ENCODE data around the gene ANKRD13C.

The ANKRD13C gene

DNA sequence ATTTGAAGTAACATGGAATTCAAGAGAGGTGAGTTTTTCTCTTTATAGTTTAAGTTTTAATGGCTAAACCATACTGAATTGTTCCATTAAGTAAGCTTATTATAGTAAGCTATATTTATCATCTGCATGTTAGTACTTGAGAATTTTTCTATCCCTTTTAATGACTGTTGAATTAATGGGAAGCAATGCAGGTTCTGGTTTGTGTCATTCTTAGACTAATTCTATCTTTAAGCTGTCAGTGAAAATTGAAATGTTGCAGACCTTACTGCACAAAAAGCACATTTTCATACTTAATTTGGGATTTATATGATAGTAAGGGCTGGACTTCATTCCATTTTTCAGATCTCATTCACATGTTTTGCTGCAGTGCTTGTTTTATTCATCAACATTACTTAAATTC lies 107.4 kb downstream of the ANKRD13C start:
- Histone ChIP-seq H3K9me3 (no peaks in the 10 kb centered on the region), H3K4me1 (no peaks in the 10 kb centered on the region), H3K4me3 (ENCODE audit: low read depth, low read length) (no peak overlapping the region), H3K27me3 (no peaks in the 10 kb centered on the region), H3K36me3 (peaks cover 45% of the 10 kb centered on the region)
- DNase-seq, result no peak
- TF ChIP-seq, protein P1, sequence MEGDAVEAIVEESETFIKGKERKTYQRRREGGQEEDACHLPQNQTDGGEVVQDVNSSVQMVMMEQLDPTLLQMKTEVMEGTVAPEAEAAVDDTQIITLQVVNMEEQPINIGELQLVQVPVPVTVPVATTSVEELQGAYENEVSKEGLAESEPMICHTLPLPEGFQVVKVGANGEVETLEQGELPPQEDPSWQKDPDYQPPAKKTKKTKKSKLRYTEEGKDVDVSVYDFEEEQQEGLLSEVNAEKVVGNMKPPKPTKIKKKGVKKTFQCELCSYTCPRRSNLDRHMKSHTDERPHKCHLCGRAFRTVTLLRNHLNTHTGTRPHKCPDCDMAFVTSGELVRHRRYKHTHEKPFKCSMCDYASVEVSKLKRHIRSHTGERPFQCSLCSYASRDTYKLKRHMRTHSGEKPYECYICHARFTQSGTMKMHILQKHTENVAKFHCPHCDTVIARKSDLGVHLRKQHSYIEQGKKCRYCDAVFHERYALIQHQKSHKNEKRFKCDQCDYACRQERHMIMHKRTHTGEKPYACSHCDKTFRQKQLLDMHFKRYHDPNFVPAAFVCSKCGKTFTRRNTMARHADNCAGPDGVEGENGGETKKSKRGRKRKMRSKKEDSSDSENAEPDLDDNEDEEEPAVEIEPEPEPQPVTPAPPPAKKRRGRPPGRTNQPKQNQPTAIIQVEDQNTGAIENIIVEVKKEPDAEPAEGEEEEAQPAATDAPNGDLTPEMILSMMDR (IDR thresholded peaks at IDR 0.05; ENCODE audit: low read depth, low read length), result no peak

DNA sequence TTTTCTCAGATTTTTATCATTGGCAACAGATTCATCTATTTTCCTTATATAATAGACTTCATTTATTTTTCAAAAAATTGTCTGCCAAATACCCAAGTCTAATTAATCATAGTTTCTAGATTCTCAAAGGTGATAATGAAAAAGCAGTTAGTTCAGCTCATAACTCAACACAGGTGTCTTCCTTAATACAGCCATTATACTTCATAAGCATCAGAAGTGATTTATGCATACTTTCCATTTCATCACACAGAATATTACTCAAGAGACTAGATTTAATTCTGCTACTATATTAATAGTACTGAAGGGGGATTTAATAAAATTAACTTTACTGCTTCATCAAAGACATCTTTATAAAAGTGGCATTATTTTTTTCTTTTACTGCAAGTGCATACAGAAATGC lies 114.6 kb downstream of the ANKRD13C start:
- TF ChIP-seq, protein P1 (IDR thresholded peaks at IDR 0.05; ENCODE audit: low read depth, low read length), result no peak
- peaks cover 43% of the 10 kb centered on the region for H3K36me3 ChIP-seq
- H3K4me1 ChIP-seq, result no peaks in the 10 kb centered on the region
- DNase-seq, result no peak
- H3K4me3 ChIP-seq (ENCODE audit: low read depth, low read length), result no peak overlapping the region
- H3K27me3 ChIP-seq, result no peaks in the 10 kb centered on the region
- no peaks in the 10 kb centered on the region for H3K9me3 ChIP-seq

DNA sequence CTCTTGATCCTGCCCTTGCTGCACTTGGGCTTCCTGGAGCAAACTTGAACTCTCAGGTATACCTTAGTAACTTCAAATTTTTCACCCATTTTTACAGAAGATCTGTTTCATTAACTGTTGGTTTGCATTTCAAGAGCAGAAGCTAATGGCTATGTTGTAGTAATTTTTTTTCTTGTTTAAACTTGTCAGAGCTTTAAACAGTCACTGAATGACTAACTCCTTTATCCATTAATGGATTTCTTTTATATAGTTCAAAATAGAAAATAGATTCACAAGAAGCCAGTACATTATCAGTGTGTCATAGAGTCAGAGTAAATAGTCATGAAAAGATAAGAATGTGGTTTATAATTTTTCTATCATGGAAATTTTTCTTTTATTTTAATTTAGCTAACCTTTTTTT lies 119.8 kb downstream of the ANKRD13C start:
- Histone ChIP-seq H3K36me3 (peaks cover 41% of the 10 kb centered on the region), H3K27me3 (no peaks in the 10 kb centered on the region), H3K4me3 (ENCODE audit: low read depth, low read length) (no peak overlapping the region), H3K4me1 (no peaks in the 10 kb centered on the region), H3K9me3 (no peaks in the 10 kb centered on the region)
- DNase-seq, result no peak
- TF ChIP-seq, protein P1 (IDR thresholded peaks at IDR 0.05; ENCODE audit: low read depth, low read length), result no peak

DNA sequence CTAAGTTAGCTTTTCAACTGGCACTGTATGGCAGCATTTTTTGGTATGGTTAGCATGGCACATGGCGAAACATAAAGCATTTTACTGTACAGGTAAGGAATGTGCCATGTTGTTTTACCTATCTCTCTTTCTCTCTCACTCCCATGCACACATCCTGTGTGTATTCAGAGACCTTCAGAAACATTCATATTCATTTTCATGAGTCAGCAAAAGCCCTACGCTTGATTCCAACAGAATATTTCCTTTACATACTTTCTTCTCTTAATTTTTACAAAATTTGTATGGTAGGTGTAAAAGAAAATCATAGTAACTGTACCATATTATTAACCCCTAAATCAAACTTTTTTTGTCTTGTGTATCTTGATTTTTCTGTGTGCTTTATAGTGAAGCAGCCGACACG lies 123.0 kb downstream of the ANKRD13C start:
- H3K9me3 ChIP-seq, result no peaks in the 10 kb centered on the region
- TF ChIP-seq, protein P1 (IDR thresholded peaks at IDR 0.05; ENCODE audit: low read depth, low read length), result no peak
- H3K36me3 ChIP-seq, result peaks cover 28% of the 10 kb centered on the region
- no peak overlapping the region for H3K4me3 ChIP-seq (ENCODE audit: low read depth, low read length)
- no peaks in the 10 kb centered on the region for H3K4me1 ChIP-seq
- no peak for DNase-seq
- no peaks in the 10 kb centered on the region for H3K27me3 ChIP-seq

DNA sequence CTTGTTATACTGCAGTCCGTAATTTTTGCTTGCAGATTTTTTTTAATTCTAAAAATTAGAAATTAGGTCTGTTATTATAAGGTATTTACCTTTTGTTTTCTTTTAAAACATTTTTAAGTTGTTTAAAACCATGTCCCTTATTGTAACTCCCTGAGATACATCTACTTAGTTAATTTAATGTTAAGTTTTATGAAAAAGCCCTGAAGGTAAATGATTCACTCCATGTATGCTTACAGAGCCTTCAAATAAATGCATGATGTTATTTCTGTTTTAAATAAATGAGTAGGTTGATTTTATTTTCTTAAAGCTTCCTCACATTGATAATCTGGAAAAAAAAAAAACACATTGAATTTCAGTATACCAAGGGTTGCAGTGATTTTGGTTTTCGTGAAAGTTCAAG lies 125.9 kb downstream of the ANKRD13C start:
- no peaks in the 10 kb centered on the region for H3K9me3 ChIP-seq
- no peaks in the 10 kb centered on the region for H3K27me3 ChIP-seq
- H3K36me3 ChIP-seq, result peaks cover 30% of the 10 kb centered on the region
- TF ChIP-seq, protein P1 (IDR thresholded peaks at IDR 0.05; ENCODE audit: low read depth, low read length), result no peak
- DNase-seq, result no peak
- no peak overlapping the region for H3K4me3 ChIP-seq (ENCODE audit: low read depth, low read length)
- H3K4me1 ChIP-seq, result no peaks in the 10 kb centered on the region

DNA sequence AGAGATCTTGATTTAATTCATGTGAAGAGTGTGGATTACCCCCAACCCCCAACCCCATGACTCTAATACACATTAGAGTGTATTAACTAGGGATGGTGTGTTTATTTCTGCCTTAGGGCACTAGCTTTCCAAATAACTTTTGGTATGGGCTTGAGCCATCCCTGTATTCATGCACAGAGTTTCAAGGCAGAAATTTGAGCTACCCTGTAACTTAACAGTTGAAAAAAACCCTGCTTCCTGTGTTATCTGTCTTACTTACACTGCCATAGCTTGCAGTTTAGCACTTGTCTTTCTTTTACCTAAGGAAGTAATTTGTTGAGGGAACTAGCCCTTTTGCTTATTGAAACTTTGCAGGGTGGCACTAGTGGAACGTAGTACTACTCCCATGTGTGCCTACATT lies 127.1 kb downstream of the ANKRD13C start:
- H3K9me3 ChIP-seq, result no peaks in the 10 kb centered on the region
- TF ChIP-seq, protein P1 (IDR thresholded peaks at IDR 0.05; ENCODE audit: low read depth, low read length), result no peak
- peaks cover 31% of the 10 kb centered on the region for H3K36me3 ChIP-seq
- DNase-seq, result no peak
- no peaks in the 10 kb centered on the region for H3K4me1 ChIP-seq
- H3K4me3 ChIP-seq (ENCODE audit: low read depth, low read length), result no peak overlapping the region
- H3K27me3 ChIP-seq, result no peaks in the 10 kb centered on the region

Measured in BE2C (cell line).